HG03135 (cell line): ENCODE measurements around the gene PLCD3.
A peak's percentile ranks its signal among the peaks of the same experiment; 100 is the strongest.

ENCODE experiments used
- ATAC-seq: cut with Tn5 transposase; IDR thresholded peaks from one replicate; pipeline ENCODE4 v1.9.1; 2021; ENCODE audit warnings: mild to moderate bottlenecking, moderate library complexity; ENCODE audit not compliant: unreplicated experiment

PLCD3 gene

GRCh38 chr17:45086391-45086790 is 45.9 kb downstream of the PLCD3 start:
- no peak for ATAC-seq

GRCh38 chr17:45081047-45081703 is 51.1 kb downstream of the PLCD3 start:
- no peak for ATAC-seq

GRCh38 chr17:45077643-45078042 is 54.7 kb downstream of the PLCD3 start:
- ATAC-seq = no peak

- no peak for ATAC-seq
Observed at GRCh38 chr17:45073414-45074070, 58.8 kb downstream of the PLCD3 start.

- ATAC-seq = no peak
Observed at GRCh38 chr17:45070809-45071208, 61.5 kb downstream of the PLCD3 start.

GRCh38 chr17:45070001-45070400 is 62.3 kb downstream of the PLCD3 start:
- ATAC-seq = no peak

- ATAC-seq = no peak
Observed at GRCh38 chr17:45067637-45068036, 64.7 kb downstream of the PLCD3 start.

GRCh38 chr17:45063198-45063597 is 69.1 kb downstream of the PLCD3 start:
- ATAC-seq = no peak

- no peak for ATAC-seq
Observed at GRCh38 chr17:45061606-45062205, 70.6 kb downstream of the PLCD3 start.

- ATAC-seq = peak; percentile 85
Observed at GRCh38 chr17:45060797-45061605, 71.3 kb downstream of the PLCD3 start, which contains the start of gene NMT1. TSS of gene NMT1 (plus strand) at chr17:45061317. CDS start at chr17:45061330, 13 bp downstream.

GRCh38 chr17:45060382-45060796 is 71.9 kb downstream of the PLCD3 start:
- ATAC-seq = no peak
